HCT116 (cell line): ENCODE results near the gene SBK2. TPM values are rescaled to one million over a fixed set of nuclear protein-coding genes. Genes with fewer than 3 reads are reported as not detected.

Experiments used
- ATAC-seq: fragments of 200-7000 bp; cut with Tn5 transposase; 2 replicates; pipeline ENCODE4 v1.9.1; 2020; ENCODE audit warnings: mild to moderate bottlenecking, moderate library complexity
- BruUV-seq: library from RNA; stranded (reverse); fragments of 400-500 nt; replicated peaks from 2 replicates; lab custom pipeline; 2021; lab: Mats Ljungman, UMichigan
- CTCF ChIA-PET: fragments of 300-600 bp; sonication (Branson Sonifier 250); formaldehyde crosslinking; loops from one replicate; lab custom pipeline; 2021; ENCODE audit warnings: antibody characterized with exemption; lab: Charles Lee
- POLR2A ChIA-PET: fragments of 300-600, 350-600 bp; sonication (Branson Sonifier 250); formaldehyde crosslinking; loops from one replicate; lab custom pipeline; 2021; ENCODE audit warnings: antibody characterized with exemption; lab: Charles Lee
- RAD21 ChIA-PET, 2 experiments: fragments of 300-600 bp; sonication (Branson Sonifier 250); formaldehyde crosslinking; loops; one replicate each; lab custom pipeline; 2023; ENCODE audit warnings: low total read pairs in 2 of 2; ENCODE audit not compliant: uncharacterized antibody in 2 of 2, unreplicated experiment in 2 of 2, low non-redundant PET in 1 of 2; lab: Charles Lee
- DNase-seq: peaks from one replicate; pipeline ENCODE4 v3.0.0-alpha.2; 2010; ENCODE audit warnings: low read depth, low spot score
- H2AFZ ChIP-seq: fragments of 200-600 bp; shearing (Covaris generic), sonication (generic); 2 replicates; pipeline ENCODE4 v1.6.1; 2017; ENCODE audit warnings: low read depth, mixed run types, mixed read lengths, antibody characterized with exemption, low read length; ENCODE audit not compliant: poor library complexity, severe bottlenecking
- H3K27ac ChIP-seq: 2 replicates; pipeline ENCODE4 v1.5.1; 2012; ENCODE audit warnings: low read depth, low read length
- H3K27me3 ChIP-seq: fragments of 200-600 bp; sonication (generic); 2 replicates; pipeline ENCODE4 v1.6.1; 2016; ENCODE audit warnings: mixed run types, low read length, mixed read lengths; ENCODE audit not compliant: insufficient read depth
- H3K36me3 ChIP-seq, 2 experiments: fragments of 200-500 bp in 1 of 2; fragments of 200-600 bp in 1 of 2; sonication (Bioruptor generic) in 1 of 2; sonication (generic) in 1 of 2; 2 replicates each; pipeline versions ENCODE4 v1.5.1 to v1.6.1; 2014 to 2016; ENCODE audit warnings: low read length in 2 of 2, inconsistent platforms in 1 of 2, mixed read lengths in 1 of 2, mixed run types in 1 of 2; ENCODE audit not compliant: insufficient read depth in 2 of 2, control insufficient read depth in 1 of 2
- H3K4me1 ChIP-seq, 2 experiments: fragments of 200-600 bp in 1 of 2; sonication (generic) in 1 of 2; 2 replicates each; pipeline versions ENCODE4 v1.5.1 to v1.6.1; 2012 to 2017; ENCODE audit warnings: low read length in 2 of 2, inconsistent platforms in 1 of 2, mild to moderate bottlenecking in 1 of 2, mixed read lengths in 1 of 2, mixed run types in 1 of 2, moderate library complexity in 1 of 2; ENCODE audit not compliant: insufficient read depth in 2 of 2, control insufficient read depth in 1 of 2
- H3K4me2 ChIP-seq: fragments of 200-600 bp; sonication (generic); 2 replicates; pipeline ENCODE4 v1.6.1; 2017; ENCODE audit warnings: mixed run types, low read length, mixed read lengths
- H3K4me3 ChIP-seq, 2 experiments: fragments of 200-600 bp in 1 of 2; sonication (generic) in 1 of 2; replicated peaks in 1 of 2; 2 replicates each; pipeline ENCODE4 v1.5.1; 2011 to 2016; ENCODE audit warnings: low read length in 2 of 2, control low read depth in 1 of 2, low read depth in 1 of 2, mild to moderate bottlenecking in 1 of 2, mixed read lengths in 1 of 2, mixed run types in 1 of 2
- H3K79me2 ChIP-seq: fragments of 200-600 bp; sonication (generic); 2 replicates; pipeline ENCODE4 v1.6.1; 2017; ENCODE audit warnings: mild to moderate bottlenecking, mixed run types, low read length, moderate library complexity, mixed read lengths; ENCODE audit not compliant: insufficient read depth
- H3K9ac ChIP-seq: fragments of 200-600 bp; sonication (generic); 2 replicates; pipeline ENCODE4 v1.6.1; 2016; ENCODE audit warnings: low read length, mixed read lengths
- H3K9me2 ChIP-seq: fragments of 200-600 bp; sonication (generic), shearing (Covaris generic); 2 replicates; pipeline ENCODE4 v1.6.1; 2017; ENCODE audit warnings: mixed run types, mild to moderate bottlenecking, moderate library complexity; ENCODE audit not compliant: insufficient read depth
- H3K9me3 ChIP-seq, 2 experiments: fragments of 200-500 bp in 1 of 2; fragments of 200-600 bp in 1 of 2; sonication (Bioruptor generic) in 1 of 2; sonication (generic) in 1 of 2; 2 replicates each; pipeline ENCODE4 v1.6.1; 2014 to 2017; ENCODE audit warnings: low read length in 2 of 2, mixed read lengths in 2 of 2, inconsistent platforms in 1 of 2, low read depth in 1 of 2, mild to moderate bottlenecking in 1 of 2, mixed run types in 1 of 2, moderate library complexity in 1 of 2; ENCODE audit not compliant: control insufficient read depth in 1 of 2, insufficient read depth in 1 of 2
- H4K20me1 ChIP-seq: fragments of 200-600 bp; sonication (generic), shearing (Covaris generic); 2 replicates; pipeline ENCODE4 v1.6.1; 2017; ENCODE audit warnings: mixed run types, mild to moderate bottlenecking, moderate library complexity; ENCODE audit not compliant: insufficient read depth
- CEBPB ChIP-seq: IDR thresholded peaks from 2 replicates; pipeline ENCODE4 v1.6.1; 2012; ENCODE audit warnings: low read depth
- ELF1 ChIP-seq: IDR thresholded peaks from 2 replicates; pipeline ENCODE4 v1.6.1; 2012; ENCODE audit warnings: low read depth, borderline replicate concordance
- POLR2AphosphoS5 ChIP-seq: IDR thresholded peaks from 2 replicates; pipeline ENCODE4 v1.6.1; 2011; ENCODE audit warnings: mild to moderate bottlenecking, low read depth, low read length, moderate library complexity
- RAD21 ChIP-seq: IDR thresholded peaks from 2 replicates; pipeline ENCODE4 v1.6.1; 2012; ENCODE audit warnings: low read depth, mild to moderate bottlenecking
- SIN3A ChIP-seq: IDR thresholded peaks from 2 replicates; pipeline ENCODE4 v1.6.1; 2012; ENCODE audit warnings: low read depth
- SP1 ChIP-seq: IDR thresholded peaks from 2 replicates; pipeline ENCODE4 v1.6.1; 2012; ENCODE audit warnings: low read depth
- TCF7L2 ChIP-seq: IDR thresholded peaks from 2 replicates; pipeline ENCODE4 v1.7.0; 2011; ENCODE audit warnings: borderline replicate concordance, inconsistent platforms; ENCODE audit not compliant: insufficient read depth, insufficient read length; ENCODE audit errors: extremely low read depth
- YY1 ChIP-seq: IDR thresholded peaks from 2 replicates; pipeline ENCODE4 v1.6.1; 2011; ENCODE audit warnings: low read length, low read depth, moderate library complexity, mild to moderate bottlenecking; ENCODE audit not compliant: insufficient replicate concordance; ENCODE audit errors: extremely low read depth
- intact Hi-C: fragments of 100-400 bp; cut with micrococcal nuclease; formaldehyde crosslinking; loops from 2 replicates; pipeline ENCODE4 v1.10.0; 2022
- total RNA-seq: library from RNA; stranded (reverse); gene quantifications from one replicate; pipeline ENCODE4 v1.2.1, GENCODE V29; 2021; ENCODE audit not compliant: unreplicated experiment

SBK2 gene
- total RNA-seq, 1 experiment from 2014 or later: 0.30 TPM

DNA sequence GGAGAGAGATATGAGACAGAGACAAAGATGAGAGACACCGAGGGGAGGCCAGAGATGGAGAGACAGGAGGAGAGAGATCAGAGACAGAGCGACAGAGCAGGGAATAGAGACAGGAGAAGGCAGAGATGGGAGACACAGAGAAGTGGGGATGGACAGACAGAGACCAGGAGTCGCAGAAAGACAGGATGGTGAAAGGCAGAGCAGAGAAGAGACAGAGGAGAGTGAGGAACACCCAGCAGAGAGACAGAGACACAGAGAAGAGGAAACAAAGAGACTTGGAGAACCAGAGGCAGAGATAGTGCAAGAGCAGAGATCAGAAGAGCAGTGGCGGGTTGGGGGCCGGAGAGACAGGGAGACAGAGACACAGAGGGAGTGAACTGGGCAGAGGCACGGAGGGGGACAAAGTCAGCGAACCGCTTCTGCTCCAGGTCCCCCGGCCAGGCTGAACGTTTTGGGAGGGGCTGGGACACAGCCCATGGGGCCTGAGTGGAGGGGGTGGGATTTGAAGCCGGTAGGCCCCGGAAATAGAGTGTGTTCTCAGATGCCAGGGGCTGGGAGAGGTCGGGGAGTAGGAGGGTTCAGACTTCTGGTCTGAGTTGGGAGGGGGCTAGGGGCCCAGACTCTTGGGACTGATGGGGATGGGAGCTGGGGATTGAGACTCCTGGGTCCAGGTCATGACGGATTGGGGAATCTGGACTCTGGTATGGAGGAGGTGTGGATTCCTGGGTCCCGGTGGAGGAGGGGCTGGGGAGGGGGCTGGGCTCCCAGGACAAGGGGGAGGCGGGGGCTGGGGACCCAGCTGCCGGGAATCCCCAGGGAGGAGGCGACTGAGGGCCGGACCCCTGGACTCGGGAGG lies 43.1 kb upstream of the SBK2 start:
- no peak for DNase-seq
- Histone ChIP-seq H2AFZ (no peak overlapping the region), H3K9me2 (no peaks in the 10 kb centered on the region), H3K4me3 (peak overlapping the region; percentile 92 to 94), H3K27ac (peak overlapping the region; percentile 78), H3K9ac (peak overlapping the region; percentile 86), H3K4me1 (peaks cover 7 to 14% of the 10 kb centered on the region in 2 experiments; a peak in 3 of 4 replicates), H3K4me2 (peak overlapping the region; percentile 84), H3K9me3 (no peaks in the 10 kb centered on the region), H3K27me3 (no peaks in the 10 kb centered on the region), H4K20me1 (no peaks in the 10 kb centered on the region), H3K79me2 (peaks cover 16% of the 10 kb centered on the region), H3K36me3 (no peaks in the 10 kb centered on the region; a peak in 2 of 4 replicates)
- intact Hi-C loops: no loop called here
- ChIA-PET CTCF (no interaction called here), RAD21 (no interaction called here), POLR2A (no interaction called here)
- BruUV-seq: TSS peak; percentile 54
- TF ChIP-seq TCF7L2 (no peak), RAD21 (no peak), CEBPB (no peak), SP1 (no peak), SIN3A (no peak), POLR2AphosphoS5 (no peak; the same call in 1 of the 2 replicates), YY1 (no peak), ELF1 (no peak)
- ATAC-seq: peak; percentile 52
